Breast epithelium (tissue), 3 donors: ENCODE results near the gene STRIP1.

Experiments
- POLR2A ChIP-seq: fragments of 450-650 bp; IDR thresholded peaks from one replicate; pipeline ENCODE4 v1.6.1; 2016; ENCODE audit warnings: antibody characterized with exemption, mild to moderate bottlenecking, moderate library complexity
- POLR2AphosphoS5 ChIP-seq, 3 donors: sonication (generic); formaldehyde crosslinking; IDR thresholded peaks; one replicate each; pipeline ENCODE4 v1.6.1; 2017; ENCODE audit warnings: antibody characterized with exemption in 3 of 3

- no peak for TF ChIP-seq POLR2AphosphoS5 (IDR thresholded peaks at IDR 0.05)
- TF ChIP-seq POLR2A = no peak
Measured at GRCh38 chr1:110088739-110089316, 54.4 kb downstream of the STRIP1 start.
